HepG2 (cell line): ENCODE results near the gene STUB1. TPM values are rescaled to one million over a fixed set of nuclear protein-coding genes. Genes with fewer than 3 reads are reported as not detected.
A peak's percentile ranks its signal among the peaks of the same experiment; 100 is the strongest.

Source experiments
- E2F2 ChIP-seq: sonication (generic); formaldehyde crosslinking; IDR thresholded peaks from 2 replicates; pipeline ENCODE4 v1.4.0; 2020; ENCODE audit warnings: missing genetic modification reagents, borderline replicate concordance
- NKX3-1 ChIP-seq: sonication (generic); formaldehyde crosslinking; IDR thresholded peaks from 2 replicates; pipeline ENCODE4 v1.5.0; 2020; ENCODE audit warnings: missing genetic modification reagents
- PHB2 ChIP-seq: fragments of 450-650 bp; IDR thresholded peaks from 2 replicates; pipeline ENCODE4 v1.6.1; 2018; ENCODE audit not compliant: partially characterized antibody
- ZBTB40 ChIP-seq, 2 experiments: fragments of 450-650 bp in 1 of 2; sonication (generic) in 1 of 2; formaldehyde crosslinking in 1 of 2; IDR thresholded peaks; 2 replicates each; pipeline versions ENCODE4 v1.6.1 to v1.8.0; 2016 to 2022; ENCODE audit warnings: antibody characterized with exemption in 1 of 2, mild to moderate bottlenecking in 1 of 2, missing genetic modification reagents in 1 of 2
- ZNF124 ChIP-seq: sonication (generic); formaldehyde crosslinking; IDR thresholded peaks from 2 replicates; pipeline ENCODE4 v1.4.0; 2020; ENCODE audit warnings: missing genetic modification reagents
- ZNF407 ChIP-seq: sonication (generic); formaldehyde crosslinking; IDR thresholded peaks from one replicate; pipeline ENCODE4 v1.5.1; 2020; ENCODE audit warnings: mild to moderate bottlenecking, missing genetic modification reagents; ENCODE audit errors: not compliant biosample characterization
- ZNF784 ChIP-seq: sonication (generic); formaldehyde crosslinking; IDR thresholded peaks from 2 replicates; pipeline ENCODE4 v1.5.1; 2020; ENCODE audit warnings: missing genetic modification reagents, mild to moderate bottlenecking, borderline replicate concordance
- ZSCAN20 ChIP-seq: sonication (generic); formaldehyde crosslinking; IDR thresholded peaks from 2 replicates; pipeline ENCODE4 v1.4.0; 2020; ENCODE audit warnings: missing genetic modification reagents, mild to moderate bottlenecking, borderline replicate concordance
- polyA plus RNA-seq, 8 experiments: library from polyadenylated mRNA; depleted of rRNA in 3 of 8; stranded (reverse) in 7 of 8; unstranded in 1 of 8; fragments of >200 nt; fragmentation: Illumina TruSeq in 4 of 8; extraction: Trizol in 4 of 8; gene quantifications; 2 replicates each; pipeline versions ENCODE4 v1.2.1 to v1.2.3, GENCODE V29; 2011 to 2016; ENCODE audit warnings: low read depth in 4 of 8, missing spikeins in 1 of 8, mixed read lengths in 1 of 8; ENCODE audit not compliant: insufficient read depth in 1 of 8
- total RNA-seq, 5 experiments: library from RNA; depleted of rRNA; stranded (reverse); fragments of >200 nt; fragmentation: Illumina TruSeq; extraction: Trizol; gene quantifications; 2 replicates each; pipeline ENCODE4 v1.2.3, GENCODE V29; 2016; ENCODE audit warnings: low read depth in 1 of 5

The STUB1 gene
- total and polyA plus RNA-seq, 2 of the 13 experiments (the other 11 are each of a cell fraction or from before 2014, with no cell fraction given): 52.9 to 78.2 TPM

GRCh38 chr16:630815-631405, 49.3 kb upstream of the STUB1 start, which contains the start of gene WFIKKN1 (continued):
- TF ChIP-seq ZBTB40 (IDR thresholded peaks at IDR 0.05) (no peak), ZBTB40 (CRISPR knock-in tag; IDR thresholded peaks at IDR 0.05) (0 out of 2 replicates have a peak, but pooled peaks have one; percentile 19), ZSCAN20 (CRISPR knock-in tag) (no peak), ZNF124 (CRISPR knock-in tag) (no peak), E2F2 (CRISPR knock-in tag) (no peak), NKX3-1 (CRISPR knock-in tag) (no peak), ZNF407 (CRISPR knock-in tag) (no peak), PHB2 (no peak), ZNF784 (CRISPR knock-in tag) (no peak)
